ENCODE results near the gene TROAP. TPM values are rescaled to one million over a fixed set of nuclear protein-coding genes. Genes with fewer than 3 reads are reported as not detected.

The TROAP gene
- polyA plus RNA-seq, 1 donor = 11.4 TPM

DNA sequence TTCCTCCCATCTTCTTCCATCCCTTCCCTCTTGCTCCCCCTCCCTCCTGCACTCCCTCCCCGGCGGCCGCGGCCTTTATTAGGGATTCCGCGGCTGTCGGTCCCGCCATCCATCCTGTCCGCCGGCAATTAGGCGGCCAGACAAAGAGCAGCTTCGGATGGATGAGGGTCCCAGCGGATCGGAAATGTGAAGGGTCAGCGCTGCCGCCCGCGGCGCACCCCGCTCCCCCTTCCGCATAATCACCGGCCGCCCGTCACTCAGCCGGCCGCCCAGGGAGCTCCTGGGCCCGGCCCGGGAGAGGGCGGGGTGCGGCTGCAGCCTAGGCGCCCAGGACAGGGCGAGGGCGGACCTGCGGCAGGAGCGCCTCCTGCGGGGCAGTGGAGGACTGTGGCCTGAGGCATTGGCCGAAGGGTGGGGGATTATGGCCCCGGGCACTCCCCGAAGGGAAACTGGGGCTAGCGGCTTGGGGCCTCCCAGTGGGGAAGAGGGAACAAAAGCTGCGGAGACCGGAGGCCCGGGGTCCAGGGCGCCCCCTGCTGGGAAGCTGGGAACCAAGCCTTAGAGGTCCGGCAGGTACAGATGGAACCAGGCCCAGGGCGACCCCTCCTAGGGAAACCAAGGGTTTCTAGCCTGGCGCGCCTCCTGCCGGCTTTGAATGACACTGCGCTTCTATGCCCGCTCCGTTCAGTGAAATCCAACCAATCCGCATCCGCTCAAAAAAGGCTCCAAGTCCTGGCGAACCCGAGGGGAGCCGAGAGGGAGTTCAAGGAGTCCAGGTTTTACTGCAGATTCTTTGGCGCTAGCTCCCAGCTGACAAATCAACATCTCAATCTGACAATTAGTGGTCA lies 19.2 kb downstream of the TROAP start:
- no peak for DNase-seq (ENCODE audit: low read depth)

DNA sequence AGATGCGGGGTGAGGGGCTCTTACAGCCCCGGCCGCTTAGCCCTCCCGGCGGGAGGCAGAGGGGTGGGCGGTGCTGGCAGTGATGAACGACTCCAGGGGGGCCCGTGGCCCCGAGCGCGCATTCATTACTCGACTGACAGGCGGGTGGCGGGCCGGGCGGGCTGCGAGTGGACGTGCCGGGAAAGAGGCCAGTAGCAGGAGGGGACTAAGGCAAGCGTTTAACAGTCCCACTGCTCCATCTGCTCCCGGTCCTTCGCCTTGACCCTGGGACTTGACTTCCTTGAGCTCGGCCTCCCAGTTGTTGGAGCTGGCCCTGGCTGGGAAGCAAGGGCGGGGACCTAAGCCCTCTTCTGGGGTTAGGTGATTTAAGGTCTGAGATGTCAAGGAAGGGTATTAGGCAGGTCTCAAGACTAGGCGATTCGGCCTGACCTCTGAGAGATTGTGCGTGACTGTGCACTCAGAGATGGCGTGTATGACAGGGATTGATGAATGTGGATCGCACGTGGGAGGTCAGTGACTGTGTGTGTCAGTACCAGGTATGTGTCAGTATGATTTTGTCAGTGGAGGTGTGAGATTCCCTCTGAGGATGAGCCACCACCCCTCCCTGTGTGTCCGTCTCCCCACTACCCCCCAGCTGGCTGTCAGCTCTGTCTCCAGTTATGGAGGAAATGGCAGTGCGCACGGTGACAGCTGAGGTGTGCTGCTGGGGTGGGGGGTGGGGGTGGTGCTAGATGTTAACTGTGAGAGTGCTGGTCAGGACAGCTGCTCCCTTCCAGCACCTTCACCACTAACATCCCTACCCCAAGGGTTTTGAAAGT lies 20.1 kb downstream of the TROAP start:
- no peak for DNase-seq (ENCODE audit: low read depth)

DNA sequence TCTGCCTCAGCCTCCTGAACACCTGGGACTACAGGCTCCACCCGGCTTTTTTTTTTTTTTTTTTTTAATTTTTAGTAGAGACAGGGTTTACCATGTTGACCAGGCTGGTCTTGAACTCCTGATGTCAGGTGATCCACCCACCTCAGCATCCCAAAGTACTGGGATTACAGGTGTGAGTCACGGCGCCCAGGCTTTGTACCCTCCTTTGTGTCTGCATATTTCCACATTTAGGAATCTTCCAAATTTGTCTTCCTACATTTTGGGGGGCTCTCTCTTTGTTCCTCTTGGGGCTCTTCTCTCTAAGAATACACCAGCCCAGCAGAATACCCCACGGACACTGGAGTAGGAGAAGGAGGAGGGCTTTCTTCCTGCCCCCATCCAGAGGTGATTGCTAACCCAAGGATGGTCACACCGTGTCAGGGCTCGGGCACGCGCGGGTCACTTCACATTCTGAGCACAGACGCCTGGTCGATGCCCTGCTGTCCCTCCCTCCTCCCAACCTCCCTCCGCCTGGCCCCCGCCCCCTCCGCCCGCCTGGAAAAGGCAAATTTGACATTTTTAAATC lies 21.5 kb downstream of the TROAP start:
- DNase-seq (ENCODE audit: low read depth) = no peak

DNA sequence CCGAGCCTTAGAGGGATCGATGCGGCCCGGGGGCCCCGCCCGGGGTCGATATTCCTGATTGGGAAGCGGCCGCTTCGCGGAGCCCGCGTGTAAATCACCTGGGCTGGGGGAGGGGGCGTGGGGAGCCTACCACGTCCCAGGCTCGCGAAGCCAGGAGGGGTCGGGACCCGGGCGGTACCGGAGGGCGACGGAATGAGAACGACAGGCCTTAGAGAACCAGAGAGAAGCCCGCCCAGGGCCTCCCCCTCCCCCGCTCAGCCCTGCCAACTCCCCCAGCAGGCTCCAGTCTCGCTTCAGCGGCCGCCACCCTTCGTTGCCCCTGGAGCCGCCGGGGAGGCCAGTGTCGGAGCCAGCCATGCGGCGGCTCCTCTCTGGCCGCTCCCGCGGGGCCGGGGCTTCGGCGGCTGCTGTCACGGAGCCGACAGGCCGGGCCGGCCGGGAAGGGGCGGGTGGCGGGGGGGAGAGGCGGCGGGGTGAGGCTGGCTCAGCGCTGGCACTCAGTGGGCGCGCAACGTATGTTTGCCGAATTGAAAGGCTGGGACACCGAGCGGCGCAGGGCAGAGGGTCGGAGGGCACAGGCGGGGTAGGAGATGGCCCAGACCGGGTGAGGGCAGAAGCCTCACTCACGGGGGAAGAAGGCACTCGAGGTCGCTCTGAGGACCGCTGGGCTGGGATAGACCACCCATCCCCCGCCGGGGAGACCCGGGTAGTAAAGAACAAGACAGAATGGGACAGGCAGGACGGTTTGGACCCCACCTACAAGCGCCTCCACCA lies 22.2 kb downstream of the TROAP start:
- no peak for DNase-seq (ENCODE audit: low read depth)

DNA sequence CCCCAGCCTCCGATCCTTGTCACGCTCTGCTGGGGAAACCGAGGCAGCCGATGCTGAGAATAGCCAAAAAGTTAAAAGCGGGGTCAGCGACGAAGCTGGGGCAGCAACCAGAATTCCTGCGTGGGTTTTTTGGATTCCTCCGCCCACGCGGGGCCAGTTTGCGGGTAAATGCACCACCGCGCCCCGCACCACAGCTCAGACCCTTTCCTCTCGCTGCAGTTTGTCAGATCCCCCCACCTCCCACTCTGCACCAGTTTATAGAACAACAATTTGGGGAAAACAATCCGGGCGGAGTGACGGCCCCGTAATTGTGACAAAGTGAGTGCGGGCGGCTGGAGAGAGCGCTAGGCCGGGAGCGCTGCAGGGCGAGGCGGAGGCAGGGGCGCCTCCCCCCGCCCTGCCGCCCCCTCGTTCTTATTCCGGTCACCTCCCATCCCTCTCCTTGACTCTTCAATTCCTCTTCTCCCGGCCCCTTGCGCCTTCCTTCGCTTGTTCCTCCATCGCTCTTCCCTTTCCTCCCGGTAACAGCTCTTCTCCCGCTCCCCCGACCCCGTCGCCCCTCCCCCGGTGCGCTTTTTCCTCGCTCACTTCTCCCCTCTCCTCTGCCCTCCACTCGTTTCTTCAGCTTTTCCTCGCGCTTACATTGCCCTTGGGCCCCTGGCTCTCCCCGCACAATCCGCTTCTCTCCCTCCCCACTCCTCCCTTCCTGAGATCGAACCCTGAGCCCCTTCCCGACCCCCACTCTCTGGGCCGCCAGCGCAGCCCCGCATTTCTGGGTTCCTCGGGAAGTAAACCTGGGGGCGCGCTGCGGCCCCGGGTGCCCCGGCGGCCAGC lies 23.0 kb downstream of the TROAP start:
- no peak for DNase-seq (ENCODE audit: low read depth)

DNA sequence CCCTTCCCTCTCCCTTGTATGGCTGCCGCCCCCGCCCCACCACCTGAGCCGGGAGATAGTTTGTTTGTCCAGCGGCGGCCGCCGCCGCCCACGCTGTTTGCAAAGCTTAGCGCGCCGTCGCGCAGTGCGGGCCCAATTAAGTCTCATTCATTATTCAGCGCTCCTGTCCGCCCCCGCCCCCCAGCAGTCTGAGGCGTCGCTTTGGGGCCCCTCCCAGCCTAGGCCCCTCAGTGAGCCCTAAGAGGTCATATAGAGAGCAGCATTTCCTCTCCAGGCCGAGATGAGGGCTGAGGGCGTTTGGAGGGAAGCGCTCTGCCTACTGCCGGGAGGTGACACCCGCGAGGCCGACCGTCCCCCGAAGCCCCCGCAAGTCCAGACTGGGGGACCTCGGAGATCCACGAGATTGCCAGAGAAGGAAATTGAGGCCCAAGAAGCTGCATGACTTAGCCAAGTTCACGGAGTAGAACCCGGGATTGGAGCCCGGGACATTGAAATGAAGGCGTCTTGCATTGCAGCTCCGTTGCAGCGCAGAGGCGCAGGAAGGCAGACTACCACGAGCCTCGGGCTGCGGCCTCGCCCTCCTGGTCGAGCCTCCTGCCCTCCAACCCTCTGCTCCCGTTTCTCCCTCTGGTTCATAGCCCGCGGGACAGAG lies 23.7 kb downstream of the TROAP start, which contains the start of gene DNAJC22:
DNAJC22 (plus strand) TSS at position 230 of the 652 bp plus-strand sequence. CDS start 1,985 bp downstream, outside the sequence.
- no peak for DNase-seq (ENCODE audit: low read depth)

DNA sequence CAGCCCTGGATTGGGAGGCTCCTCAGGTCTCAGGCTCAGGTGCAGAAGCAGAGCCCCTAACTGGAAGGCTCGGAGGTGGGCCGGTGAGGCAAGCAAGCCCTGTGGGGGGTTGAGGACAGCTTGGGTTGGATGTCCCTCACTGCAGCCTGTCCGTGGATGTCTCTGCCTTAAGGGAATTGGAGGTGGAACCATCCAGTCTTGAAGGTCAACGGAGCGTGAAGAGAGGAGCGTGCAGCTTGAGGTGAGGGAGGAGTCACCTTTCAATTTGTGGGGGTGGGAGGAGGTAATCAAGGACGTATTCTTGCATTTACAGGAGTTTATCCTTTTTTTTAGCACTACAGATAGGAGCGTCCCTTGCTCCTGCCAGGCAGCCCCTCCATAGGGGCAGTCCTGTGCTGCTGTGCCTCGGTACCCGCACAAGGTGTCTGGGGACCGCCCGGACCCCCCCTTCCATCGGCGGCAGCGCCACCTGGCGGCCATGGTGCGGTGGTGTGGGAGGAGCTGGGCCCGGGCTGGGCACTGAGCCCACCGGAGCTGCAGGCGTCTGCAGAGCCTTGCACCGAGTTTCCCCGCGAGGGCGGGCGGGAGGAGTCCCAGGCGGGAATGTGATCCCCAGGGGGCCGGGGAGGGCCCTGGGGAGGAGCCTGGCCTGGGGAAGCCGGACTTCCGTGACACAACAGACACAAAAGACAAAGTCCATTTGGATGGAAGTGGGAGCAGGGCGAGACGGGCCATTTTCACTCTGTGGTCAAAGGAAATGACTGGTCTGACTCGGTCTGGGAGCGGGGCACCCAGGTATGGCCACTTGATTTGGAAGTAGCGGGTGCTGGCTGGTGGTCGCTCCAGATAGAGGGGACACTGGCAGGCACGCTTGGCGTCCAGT lies 24.5 kb downstream of the TROAP start:
- DNase-seq (ENCODE audit: low read depth) = no peak

DNA sequence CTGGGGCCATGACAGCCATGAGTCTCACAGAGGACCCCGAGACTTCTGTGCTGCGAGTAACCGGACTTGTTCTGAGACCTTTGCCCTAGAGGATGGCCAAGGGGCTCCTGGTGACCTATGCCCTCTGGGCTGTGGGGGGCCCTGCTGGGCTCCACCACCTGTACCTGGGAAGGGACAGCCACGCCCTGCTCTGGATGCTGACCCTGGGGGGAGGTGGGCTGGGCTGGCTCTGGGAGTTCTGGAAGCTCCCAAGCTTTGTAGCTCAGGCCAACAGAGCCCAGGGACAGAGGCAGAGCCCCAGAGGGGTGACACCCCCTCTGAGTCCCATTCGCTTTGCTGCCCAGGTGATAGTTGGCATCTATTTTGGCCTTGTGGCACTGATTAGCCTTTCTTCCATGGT lies 25.7 kb downstream of the TROAP start:
- no peak for DNase-seq (ENCODE audit: low read depth)

DNA sequence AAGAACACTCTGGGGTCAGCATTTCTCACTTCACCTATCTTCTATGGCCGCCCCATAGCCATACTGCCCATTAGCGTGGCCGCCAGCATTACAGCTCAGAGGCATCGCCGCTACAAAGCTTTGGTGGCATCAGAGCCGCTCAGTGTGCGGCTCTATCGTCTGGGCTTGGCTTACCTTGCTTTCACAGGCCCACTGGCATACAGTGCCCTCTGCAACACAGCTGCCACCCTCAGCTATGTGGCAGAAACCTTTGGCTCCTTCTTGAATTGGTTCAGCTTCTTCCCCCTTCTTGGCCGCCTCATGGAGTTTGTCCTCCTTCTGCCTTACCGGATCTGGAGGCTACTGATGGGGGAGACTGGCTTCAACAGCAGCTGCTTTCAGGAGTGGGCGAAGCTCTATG lies 26.2 kb downstream of the TROAP start:
- no peak for DNase-seq (ENCODE audit: low read depth)

DNA sequence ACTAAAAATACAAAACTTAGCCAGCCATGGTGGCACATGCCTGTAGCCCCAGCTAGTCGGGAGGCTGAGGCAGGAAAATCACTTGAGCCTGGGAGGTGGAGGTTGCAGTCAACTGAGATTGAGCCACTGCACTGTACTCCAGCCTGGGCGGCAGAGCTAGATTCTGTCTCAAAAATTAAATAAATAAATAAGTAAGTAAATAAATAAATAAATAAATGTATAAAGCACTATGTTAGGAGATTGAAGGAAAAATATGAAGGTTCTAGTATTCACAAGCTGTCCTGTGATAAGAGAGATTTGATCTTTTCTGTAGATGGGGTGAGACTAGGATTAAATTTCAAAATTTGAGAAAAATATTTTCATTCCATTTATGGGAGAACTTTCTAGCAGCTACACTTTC lies 29.3 kb downstream of the TROAP start:
- DNase-seq (ENCODE audit: low read depth) = no peak

DNA sequence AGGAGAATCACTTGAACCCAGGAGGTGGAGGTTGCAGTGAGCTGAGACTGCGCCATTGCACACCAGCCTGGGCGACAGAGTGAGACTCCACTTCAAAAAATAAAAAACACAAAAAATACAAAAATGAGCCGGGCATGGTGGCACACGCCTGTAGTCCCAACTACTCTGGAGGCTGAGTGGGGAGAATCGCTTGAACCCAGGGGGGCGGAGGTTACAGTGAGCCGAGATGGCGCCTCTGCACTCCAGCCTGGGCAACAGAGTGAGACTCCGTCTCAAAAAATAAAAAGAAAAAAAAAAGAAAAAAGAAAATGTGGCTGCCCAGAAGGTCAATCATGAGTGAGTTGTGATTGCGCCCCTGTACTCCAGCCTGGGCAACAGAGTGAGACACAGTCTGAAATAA lies 32.9 kb downstream of the TROAP start:
- no peak for DNase-seq (ENCODE audit: low read depth)

DNA sequence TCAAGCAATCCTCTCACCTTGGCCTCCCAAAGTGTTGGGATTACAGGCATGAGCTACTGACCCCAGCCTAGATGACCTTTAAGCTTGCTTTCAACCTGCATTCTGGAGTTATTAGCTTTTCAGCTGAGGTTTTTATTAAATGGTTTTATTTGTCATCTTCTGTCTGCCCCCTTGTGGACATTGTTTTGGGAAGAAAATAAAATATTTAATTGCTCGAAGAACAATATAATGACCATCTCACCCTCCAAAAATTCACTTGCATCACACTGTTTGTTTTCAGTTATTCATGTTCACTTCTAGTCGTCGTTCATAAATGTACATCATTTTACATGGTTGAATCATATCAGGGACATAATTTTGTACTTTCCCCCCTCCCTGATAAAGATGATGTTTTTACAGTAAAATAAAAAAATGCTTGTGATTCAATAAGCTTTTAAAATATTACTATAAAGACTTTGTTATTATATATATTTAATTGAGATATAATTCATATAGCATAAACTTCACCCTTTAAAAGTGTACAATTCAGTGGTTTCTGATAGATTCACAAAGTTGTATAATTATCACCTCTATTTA lies 34.1 kb downstream of the TROAP start:
- no peak for DNase-seq (ENCODE audit: low read depth)

DNA sequence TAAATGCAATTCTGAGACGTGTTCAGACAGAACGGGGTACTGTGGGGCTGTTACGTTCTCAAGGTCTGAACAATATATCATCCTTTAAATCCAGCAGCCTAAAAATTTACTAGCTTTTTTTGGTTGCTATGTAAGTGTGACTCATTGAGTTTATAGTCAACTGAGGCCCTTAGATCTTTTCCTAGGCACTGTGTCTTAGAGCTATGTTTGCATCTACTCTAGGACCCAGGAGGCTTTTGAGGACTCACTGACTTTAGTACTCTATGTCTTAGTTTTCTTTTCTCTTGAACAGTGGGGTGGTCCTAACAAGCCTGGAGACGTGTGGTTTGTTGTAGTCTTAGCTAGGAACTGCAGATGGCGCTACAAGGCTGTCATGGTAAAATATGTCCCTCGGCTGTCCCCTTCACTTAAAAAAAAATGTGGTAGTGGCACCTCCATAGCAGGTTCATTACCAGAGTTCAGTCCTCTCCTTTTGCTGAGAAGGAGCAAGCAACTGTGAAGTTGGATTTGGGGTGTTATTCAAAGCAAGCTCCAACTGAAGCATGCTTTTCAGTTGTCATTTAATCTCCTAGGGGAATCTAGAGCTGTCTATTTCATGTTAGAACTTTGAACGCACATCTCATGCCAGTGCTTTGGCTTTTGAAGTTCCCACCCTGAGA lies 35.6 kb downstream of the TROAP start:
- DNase-seq (ENCODE audit: low read depth) = no peak

DNA sequence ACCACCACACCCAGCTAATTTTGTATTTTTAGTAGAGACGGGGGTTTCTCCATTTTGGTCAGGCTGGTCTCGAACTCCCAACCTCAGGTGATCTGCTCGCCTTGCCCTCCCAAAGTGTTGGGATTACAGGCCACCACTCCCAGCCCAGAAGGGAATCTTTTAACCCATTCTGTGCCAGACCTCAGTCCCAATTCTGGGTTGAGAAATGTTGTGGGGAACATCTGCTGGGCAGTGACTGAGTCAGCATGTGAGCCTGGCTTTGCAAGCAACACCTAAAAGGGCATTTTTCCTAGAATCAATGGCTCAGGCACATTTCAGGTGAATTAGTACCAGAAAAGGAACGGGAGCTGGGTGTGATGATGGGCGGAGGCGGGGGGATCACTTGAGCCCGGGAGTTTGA lies 36.6 kb downstream of the TROAP start:
- no peak for DNase-seq (ENCODE audit: low read depth)

DNA sequence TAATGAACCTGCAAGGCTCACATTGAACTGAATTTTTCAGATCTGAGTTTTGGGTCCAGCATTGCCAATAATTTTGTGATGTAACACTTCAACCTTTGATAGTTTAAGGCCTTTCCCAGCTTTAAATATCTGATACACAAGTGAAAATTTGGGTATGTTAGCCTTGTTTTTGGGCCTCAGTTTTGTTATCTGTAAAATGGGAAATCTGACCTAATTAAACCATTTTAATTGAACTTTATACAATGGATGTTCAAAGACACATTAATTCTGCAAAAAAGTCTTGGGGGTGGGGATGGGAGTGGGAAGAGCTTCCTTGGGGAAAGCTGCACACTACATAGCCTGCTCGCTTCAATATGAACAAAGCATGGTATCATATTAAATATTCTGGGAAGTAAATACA lies 39.0 kb downstream of the TROAP start:
- no peak for DNase-seq (ENCODE audit: low read depth)

DNA sequence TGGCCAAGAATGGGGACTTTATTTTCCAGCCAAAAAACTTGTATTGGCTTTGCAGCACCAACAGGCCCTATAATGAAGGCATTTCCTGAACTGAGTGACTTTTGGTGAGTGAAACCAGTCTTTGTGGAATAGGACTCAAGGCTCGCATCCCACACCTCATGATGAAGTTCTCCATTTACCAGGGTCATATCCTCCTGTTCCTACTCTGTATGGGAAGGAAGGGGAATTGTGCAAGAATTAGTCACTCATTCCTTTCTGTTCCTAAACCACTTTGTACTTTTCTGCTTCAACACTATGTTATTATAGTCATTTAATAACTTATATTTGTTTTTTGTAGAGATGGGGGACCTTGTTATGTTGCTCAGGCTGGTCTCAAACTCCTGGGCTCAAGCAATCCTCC lies 41.9 kb downstream of the TROAP start:
- DNase-seq (ENCODE audit: low read depth) = no peak

DNA sequence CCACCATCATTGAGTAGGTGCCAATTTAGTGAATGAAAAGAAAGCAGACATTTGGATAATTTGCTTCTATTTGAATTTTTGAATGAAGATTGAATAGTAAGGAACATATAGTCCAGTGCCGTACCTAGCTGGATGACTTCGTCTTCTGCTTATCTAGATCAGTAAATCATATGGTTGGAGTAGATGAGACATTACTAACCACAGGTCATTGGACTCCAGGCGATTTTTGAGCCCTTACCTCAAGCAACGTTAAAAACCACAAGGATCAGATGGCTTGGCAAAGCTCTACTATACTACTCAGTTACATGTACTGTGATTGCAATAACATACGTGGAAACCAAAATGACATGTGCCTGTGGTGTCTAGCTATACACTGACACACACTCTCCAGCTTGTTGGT lies 42.5 kb downstream of the TROAP start:
- DNase-seq (ENCODE audit: low read depth) = no peak

DNA sequence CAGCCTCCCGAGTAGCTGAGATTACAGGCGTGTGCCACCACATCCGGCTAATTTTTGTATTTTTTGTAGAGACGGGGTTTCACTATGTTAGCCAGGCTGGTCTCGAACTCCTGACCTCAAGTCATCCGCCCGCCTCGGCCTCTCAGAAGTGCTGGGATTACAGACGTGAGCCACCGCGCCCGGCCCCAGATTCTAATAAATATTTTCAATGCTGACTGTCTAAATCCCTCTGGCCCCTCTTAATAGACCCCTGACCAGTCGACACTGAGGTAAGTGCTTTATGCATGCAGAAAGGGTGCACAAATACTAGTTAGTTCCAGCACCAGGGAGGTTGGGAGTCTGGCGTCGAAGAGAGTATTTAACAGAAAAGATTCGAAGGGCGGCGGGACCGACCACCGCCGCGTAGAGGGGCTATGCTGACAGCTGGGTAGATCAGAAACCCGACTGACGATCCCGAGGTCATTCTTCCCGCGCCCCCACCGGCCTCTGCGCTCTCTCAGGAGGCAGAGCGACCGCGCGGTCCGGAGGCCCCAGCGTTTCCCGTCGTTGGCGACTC lies 43.1 kb downstream of the TROAP start:
- DNase-seq (ENCODE audit: low read depth) = no peak
